GM19463 (cell line): ENCODE data around the gene CCDC150.
"Not testable (repeated sequence)": the region's sequence is repeated elsewhere in the genome, so short reads cannot be mapped to it uniquely, and the experiment has no call there.

Experiments
- ATAC-seq: cut with Tn5 transposase; IDR thresholded peaks from one replicate; pipeline ENCODE4 v1.9.1; 2021; ENCODE audit warnings: mild to moderate bottlenecking, moderate library complexity; ENCODE audit not compliant: unreplicated experiment

Gene CCDC150

DNA sequence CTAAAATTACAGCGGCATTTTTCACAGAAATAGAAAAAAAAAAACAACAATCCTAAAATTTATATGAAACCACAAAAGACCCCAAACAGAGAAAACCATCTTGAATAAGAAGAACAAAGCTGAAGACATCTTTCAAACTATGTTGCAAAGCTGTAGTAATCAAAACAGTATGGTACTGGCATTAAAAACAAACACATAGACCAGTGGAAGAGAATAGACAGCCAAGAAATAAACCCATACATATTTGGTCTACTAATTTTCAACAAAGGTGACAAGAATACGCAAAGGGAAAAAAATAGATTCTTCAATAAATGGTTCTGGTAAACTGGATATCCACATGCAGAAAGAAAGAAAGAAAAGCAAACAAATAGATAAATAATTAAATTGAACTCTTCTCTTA is 9.0 kb upstream of the CCDC150 start:
- no peak for ATAC-seq

DNA sequence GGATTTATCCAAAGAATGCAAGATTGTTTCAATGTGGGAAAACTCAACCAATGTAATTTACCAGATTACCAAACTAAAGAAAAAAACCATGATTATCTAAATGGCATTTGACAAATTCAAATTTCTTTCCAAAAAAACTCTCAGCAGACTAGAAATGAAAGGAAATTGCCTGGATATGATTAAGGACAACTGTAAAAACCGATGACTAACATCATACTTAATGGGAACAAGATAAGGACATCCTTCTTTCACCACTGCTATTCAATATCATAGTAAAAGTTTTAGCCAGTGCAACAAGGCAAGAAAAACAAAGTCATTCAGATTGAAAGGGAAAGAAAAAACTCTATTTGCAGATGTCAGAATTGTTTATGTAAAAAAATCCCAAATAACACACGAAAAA is 4.4 kb upstream of the CCDC150 start:
- ATAC-seq = no peak

DNA sequence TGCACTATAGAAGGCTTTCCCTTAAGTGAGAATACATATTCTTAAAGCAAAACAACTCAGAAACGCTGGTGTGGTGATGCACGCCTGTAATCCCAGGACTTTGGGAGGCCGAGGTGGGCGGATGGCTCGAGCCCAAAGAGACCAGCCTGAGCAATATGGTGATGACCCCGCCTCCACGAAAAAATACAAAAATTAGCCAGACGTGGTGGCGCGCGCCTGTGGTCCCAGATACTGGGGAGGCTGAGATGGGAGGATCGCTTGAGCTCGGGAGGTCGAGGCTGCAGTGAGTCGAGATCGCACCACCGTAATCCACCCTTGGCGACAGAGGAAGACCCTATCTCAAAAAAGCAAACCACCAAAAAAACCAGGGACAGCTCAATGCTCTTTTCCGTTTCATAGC is 750 bp upstream of the CCDC150 start:
- no peak for ATAC-seq

DNA sequence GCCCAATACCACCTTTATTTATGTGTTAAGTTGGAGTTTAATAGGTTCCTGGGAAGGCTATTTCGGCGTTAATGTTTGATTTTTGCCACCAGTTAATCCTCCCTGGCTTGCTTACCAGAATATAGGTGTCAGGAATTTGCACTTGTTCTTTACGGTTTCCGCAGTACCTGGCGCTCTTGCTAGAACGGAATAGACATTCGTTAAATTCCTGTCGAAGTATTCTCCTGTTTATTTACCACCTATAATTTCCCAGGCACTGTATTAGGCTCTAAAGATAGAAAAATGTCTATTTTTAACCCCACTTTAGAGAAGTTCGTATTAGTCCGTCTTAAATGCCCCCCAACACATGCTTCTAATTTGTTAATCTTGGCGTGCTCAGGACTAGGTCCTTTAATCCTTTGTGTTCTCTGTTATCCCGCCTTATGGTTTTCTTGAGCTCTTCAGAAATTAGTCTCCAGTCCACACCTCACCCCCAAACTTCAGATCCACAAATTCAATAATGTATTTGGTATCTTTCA is 575 bp downstream of the CCDC150 start:
- no peak for ATAC-seq

DNA sequence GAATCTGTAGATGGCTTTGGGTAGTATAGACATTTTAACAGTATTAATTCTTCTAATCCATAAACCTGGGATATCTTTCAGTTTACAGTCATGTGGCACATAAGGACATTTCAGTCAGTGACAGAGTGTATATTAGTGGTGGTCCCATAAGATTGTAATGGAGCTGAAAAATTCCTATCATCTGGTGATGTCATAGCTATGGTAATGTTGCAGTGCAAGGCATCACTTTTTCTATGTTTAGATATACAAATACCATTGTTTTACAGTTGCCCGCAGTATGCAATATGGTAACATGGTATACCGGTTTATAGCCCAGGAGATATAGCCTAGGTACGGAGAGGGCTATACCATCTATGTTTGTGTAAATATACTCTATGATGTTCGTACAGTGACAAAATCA is 9.7 kb downstream of the CCDC150 start:
- ATAC-seq = no peak

DNA sequence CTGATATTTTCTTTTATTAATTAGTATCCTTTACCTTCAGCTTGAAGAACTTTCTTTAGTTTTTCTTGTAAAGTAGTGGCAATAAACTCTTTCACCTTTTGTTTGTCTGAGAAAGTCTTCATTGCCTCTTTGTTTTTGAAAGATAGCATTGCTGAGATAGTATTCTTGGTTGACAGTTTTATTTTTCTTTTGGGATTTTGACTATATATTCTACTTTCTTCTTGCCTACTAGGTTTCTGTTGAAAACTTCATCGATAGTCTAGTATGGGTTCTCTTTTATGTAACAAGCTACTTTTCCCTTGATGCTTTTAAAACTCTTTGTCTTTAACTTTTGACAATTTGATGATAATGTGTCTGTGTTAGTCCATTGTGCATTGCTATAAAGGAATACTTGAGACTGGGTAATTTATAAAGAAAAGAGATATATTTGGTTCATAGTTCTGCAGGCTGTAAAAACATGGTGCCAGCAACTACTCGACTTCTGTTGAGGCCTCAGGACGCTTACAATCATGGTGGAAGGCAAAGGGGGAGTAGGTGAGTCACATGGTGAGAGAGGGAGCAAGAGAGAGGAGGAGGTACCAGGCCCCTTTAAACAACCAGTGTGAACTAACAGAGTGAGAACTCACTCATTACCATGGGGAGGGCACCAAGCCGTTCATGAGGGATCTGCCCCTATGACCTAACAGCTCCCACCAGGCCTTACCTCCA is 12.0 kb downstream of the CCDC150 start:
- no peak for ATAC-seq

DNA sequence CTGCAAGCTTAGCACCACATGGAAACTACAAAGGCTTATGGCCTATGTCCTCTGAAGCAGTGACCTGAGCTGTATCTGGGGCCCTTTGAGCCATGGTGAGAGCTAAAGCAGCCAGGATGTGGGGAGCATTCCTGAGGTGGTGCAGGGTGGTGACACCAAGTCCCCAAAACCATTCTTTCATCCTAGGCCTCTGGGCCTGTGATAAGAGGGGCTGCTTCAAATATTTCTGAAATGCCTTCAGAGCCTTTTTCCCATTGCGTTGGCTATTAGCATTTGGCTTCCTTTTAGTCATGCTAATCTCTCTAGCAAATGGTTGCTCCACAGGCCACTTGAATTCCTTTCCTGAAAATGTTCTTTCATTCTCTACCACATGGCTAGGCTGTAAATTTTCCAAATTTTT is 13.4 kb downstream of the CCDC150 start:
- ATAC-seq = no peak

DNA sequence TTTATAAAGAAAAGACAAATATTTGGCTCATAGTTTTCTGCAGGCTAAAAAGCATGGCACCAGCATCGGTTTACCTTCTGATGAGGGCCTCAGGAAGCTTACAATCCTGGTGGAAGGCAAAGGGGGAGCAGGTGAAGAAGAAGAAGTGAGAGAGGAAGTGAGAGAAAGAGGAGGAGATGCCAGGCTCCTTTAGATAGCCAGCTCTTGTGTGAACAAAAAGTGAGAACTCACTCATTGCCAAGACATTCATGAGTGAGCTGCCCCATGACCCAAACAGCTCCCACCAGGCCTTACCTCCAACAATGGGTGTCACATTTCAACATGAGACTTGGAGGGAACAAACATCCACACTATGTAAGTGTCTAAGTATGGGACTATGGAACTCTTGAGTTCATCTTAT is 14.3 kb downstream of the CCDC150 start:
- ATAC-seq = no peak

DNA sequence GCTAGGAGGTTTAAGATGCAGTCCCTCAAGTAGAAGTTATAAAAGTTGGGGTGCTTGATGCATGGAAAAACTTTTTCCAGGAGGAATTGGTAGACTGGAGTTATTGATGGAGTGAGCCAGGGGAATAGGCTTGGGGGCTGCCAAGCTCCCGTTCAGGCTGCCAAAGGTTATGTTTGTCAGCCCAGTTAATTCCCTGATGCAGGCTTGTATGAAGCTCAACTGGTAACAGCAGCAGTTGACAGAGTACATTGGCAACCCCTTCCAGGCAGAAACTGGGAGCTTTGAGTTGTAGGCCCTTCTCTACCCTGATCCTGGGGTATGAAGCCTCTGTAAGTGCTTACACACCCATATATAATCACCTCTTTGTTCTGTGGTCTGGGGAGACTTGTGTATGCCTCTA is 16.2 kb downstream of the CCDC150 start:
- ATAC-seq = no peak

DNA sequence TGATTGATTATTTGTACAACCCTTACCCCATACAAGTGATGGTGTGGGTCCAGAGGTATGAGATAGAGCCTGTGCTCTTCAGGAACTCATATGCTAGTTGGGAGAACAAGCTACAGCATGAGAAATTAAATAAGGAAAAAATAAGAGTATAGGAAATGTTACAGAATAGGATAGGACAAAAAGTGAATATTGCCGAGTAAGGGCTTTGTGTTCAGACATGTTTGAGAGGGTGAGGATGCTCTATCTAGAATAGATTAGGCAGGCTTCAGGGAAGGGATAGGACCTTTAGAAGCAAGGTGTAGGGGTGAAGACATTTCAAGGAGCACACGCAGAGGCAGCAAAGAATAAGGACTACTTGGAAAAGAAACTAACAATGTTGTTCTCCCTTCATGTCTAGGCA is 17.8 kb downstream of the CCDC150 start:
- no peak for ATAC-seq

DNA sequence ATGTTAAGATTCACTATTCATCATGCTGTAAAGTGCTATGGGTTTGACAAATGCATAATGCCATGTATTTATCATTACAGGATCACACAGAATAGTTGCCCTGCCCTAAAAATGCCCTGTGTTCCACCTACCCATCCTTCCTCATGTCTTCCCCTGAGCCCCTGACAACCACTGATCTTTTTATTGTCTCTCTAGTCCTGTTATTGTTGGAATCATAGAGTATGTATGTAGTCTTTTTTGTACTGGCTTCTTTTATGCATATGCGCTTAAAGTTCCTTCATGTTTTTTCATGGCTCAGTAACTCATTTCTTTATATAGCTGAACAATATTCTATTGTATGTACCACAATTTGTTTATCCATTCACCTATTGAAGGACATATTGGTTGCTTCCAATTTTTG is 20.3 kb downstream of the CCDC150 start:
- ATAC-seq = no peak

DNA sequence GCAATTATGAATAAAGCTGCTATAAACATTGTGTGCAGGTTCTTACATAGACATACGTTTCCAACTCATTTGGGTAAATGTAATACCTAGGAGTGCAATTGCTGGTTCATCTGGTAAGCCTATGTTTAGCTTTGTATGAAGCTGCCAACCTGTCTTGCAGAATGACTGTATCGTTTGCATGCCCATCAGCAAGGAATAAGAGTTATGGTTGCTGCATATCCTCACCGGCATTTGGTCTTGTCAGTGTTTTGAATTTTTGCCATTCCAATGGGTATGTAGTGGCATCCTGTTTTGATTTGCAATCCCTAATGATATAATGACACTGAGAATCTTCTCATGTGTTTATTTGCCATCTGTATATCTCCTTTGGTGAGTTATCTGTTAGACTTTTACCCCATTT is 20.7 kb downstream of the CCDC150 start:
- ATAC-seq = no peak

DNA sequence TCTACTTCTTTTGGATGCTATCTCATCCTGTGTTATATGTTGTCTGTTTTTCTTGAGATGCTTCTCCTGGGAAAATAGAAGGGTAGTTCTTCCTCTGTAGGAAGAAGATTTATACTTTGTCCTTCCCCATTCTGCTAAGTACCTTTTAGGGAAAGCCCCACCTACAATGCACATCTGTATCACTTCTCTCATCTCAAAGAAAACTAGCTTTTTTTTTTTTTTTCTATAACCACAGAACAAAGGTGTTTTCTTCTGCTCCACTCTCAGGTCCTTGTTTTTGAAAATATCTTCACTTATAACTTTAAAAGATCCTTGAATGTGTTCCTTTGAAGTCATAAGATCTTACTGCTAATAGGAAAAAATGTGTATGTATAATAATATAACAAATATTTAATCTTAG is 30.8 kb downstream of the CCDC150 start:
- no peak for ATAC-seq

DNA sequence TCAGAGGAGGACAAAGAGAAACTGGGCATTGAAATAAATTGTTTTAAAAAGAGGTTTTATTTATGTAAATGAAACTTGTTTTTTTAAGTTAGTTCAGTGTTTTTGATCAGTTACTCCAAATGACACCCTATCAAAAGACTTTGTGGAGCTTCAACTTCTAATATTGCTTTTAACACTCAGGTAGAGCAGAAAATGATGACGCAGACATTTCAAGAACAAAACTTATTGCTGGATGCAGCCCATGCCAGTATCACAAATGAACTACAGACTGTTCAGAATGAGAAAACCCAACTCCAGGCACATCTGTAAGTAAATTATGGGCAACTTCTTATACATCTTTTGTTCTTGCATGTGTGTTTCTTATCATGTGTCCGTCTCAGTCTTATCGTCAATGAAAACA is 36.4 kb downstream of the CCDC150 start:
- no peak for ATAC-seq

DNA sequence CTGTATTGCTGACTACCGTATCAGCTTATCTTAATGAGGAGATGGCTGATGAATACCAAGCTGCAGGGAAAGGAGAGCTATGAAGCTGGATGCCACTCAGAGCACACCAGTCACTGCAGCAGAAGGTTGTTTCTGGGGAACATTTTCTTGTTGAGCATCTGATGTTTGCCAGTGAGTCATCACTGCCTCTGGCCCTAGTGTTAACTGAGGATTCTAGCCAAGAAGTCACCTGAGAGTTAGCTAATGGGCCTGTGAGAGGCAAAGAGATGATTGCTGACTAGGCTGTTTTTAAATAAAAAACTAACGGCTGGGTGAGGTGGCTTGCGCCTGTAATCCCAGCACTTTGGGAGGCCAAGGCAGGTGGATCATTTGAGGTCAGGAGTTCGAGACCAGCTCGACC is 37.9 kb downstream of the CCDC150 start:
- no peak for ATAC-seq

DNA sequence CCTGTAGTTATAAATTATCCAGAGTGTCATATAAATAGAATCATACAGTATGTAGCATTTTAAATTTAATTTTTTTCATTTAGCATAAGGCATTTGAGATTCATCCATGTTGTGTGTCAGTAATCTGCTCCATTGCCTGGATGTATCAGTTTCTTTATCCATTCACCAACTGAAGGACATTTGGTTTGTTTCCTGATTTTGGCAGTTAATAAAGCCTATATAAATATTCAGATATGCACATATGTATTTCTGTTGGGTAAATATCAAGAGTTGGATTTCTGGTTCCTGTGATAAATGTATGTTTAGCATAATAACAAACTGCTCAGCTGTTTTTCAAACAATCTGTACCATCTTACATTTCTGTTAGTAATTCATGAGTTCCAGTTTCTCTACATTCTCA is 39.9 kb downstream of the CCDC150 start:
- ATAC-seq = no peak

DNA sequence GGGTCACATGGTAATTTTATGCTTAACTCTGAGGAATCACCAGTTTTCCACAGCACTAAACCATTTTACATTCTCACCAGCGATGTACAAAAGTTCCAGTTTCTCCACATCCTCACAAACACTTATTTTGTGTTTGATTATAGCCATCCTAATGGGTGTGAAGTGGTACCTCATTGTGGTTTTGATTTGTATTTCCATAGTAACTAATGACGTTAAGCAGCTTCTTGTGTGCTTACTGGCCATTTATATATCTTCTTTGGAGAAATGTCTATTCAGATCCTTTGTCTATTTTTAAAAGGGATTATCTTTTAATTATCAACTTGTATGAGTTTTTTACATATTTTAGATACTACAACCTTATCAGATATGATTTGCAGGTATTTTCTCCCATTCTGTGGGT is 42.0 kb downstream of the CCDC150 start:
- no peak for ATAC-seq

DNA sequence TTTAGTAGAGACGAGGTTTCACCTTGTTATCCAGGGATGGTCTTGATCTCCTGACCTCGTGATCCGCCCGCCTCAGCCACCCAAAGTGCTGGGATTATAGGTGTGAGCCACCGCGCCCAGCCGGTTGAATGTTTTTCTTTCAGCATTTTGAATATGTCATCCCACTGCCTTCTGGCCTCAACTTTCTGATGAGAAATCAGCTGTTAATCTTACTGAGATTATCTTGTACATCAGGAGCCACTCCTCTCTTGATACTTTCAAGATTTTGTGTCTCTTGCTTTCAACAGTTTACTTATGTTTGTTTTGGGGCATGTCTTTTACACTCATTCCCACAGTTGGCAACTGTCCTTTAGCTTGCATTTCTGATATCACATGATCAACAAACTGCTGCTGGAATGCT is 46.3 kb downstream of the CCDC150 start:
- ATAC-seq = no peak

DNA sequence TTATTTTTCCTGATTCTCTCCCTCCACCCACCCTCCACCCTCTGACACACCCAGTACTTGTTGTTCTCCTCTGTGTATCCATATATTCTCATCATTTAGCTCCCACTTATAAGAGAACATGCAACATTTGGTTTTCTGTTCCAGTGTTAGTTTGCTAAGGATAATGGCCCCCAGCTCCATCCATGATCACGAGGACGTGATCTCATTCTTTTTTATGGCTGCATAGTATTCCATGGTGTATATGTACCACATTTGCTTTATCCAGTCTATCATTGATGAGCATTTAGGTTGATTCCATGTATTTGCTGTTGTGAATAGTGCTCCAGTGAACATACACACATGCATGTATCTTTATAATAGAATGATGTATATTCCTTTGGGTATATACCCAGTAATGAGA is 47.2 kb downstream of the CCDC150 start:
- not testable (repeated sequence) for ATAC-seq

DNA sequence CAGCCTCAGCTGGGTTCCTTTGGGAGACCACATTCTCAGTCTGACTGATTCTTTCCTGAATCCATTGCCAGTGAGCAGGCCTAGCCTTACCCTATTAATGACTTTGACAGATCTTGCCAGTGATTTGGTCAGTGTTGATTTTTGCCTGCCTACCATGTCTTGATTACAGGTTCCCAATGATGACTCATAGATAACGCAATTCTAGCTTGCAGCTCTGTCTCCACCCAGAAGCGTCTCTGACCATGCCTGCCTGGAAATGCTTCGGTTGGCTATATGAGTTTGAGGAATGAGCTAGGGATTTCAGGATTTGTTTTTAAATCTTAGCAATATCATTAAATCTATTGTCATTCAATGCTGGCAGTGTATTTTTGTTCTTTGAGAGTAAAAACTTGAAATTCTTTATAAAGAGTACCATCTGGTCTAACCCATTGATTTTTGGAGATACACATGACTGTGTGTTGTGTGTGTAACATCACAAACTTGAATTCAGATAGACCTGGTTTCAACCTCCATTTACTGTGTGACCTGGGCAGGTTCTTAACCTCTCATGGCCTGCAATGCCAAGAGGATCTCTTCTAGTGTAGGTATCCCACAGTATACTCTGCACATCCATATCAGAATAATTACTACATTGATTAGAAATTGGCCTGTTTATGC is 57.0 kb downstream of the CCDC150 start:
- no peak for ATAC-seq

DNA sequence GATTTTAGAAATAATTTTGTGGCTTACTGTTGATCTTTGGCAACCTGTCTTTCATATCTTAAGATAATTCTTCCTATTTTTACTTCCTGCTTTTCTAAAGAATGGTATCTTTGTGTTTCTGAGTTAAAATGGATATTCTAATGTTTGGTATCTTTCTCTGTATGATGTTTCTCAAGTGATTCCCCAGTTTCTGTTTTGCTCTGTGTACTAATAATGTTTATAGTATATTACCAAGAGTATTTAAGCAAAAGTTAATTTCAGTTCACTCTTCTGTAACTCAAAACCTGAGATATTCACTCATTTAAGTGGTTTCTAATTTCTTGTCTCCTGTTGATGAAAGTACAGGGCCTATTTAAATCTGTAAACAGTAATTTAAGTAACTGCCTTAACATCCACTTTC is 58.3 kb downstream of the CCDC150 start:
- no peak for ATAC-seq

DNA sequence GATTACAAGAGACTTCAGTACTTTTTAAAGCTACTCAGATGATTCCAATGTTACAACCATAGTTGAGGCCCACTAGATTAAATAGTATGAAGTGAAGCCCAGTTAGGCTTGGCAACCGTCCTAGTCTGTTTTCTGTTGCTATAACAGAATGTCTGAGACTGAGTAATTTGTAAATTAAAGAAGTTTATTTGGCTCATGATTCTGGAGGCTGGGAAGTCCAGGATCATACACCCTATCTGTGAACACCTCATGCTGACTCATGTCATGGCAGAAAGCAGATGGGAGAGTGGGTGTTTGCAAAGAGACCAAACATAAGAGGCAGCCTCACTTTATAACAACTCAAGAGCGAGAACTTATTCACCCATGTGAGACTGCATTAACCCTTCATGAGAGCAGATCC is 63.1 kb downstream of the CCDC150 start:
- ATAC-seq = no peak

DNA sequence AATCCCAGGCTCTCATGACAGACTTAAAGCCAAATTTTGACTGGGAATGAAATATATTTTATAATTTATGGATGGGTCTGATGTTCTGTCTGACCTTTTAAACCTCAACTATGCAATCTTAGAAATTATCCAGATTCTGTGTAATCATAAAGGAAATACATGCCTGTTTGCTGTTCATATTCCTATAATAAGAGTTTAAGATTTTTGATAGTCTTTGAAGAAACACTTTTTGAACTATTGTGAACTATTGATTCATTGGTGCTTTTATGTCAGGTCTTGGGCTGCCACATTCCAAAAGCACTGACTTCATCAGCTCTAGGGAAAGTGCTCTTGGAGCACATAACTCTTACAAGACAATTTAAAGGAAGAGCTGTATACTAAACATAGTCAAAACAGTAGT is 64.2 kb downstream of the CCDC150 start:
- ATAC-seq = no peak
